ENCODE results near the gene PDCD2L. TPM values are rescaled to one million over a fixed set of nuclear protein-coding genes. Genes with fewer than 3 reads are reported as not detected.
"Not testable (repeated sequence)": the region's sequence is repeated elsewhere in the genome, so short reads cannot be mapped to it uniquely, and the experiment has no call there.

The PDCD2L gene
- total RNA-seq, 1 donor from 2014 or later, result 18.1 TPM

DNA sequence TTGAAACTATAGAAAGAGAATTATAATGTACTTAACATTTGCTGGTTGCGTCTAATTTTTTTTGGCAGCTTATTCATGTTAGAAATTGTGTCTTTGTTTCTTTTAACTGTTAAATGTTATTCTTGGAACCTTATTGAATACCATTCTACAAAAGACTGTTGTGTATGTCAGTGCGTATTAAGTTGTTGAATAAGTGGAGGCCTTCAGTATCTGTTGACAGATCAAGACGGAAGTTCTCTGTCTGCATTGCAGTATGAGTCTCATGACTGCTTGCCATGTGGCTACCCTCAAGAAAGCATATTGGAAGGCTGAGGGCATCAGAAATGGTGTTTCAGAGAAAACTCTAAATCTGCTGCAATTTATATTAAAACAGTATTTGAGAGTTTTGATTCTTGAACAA is 32.5 kb downstream of the PDCD2L start:
- Mint-ChIP-seq H3K4me3 (ENCODE audit: low read depth) (no peak overlapping the region), H3K9me3 (ENCODE audit: low read depth) (no peaks in the 10 kb centered on the region), H3K27ac (no peak overlapping the region), H3K27me3 (no peaks in the 10 kb centered on the region), H3K4me1 (ENCODE audit: low read depth) (no peaks in the 10 kb centered on the region), H3K36me3 (ENCODE audit: insufficient read depth) (peaks cover 16% of the 10 kb centered on the region)
- TF ChIP-seq, protein P1, sequence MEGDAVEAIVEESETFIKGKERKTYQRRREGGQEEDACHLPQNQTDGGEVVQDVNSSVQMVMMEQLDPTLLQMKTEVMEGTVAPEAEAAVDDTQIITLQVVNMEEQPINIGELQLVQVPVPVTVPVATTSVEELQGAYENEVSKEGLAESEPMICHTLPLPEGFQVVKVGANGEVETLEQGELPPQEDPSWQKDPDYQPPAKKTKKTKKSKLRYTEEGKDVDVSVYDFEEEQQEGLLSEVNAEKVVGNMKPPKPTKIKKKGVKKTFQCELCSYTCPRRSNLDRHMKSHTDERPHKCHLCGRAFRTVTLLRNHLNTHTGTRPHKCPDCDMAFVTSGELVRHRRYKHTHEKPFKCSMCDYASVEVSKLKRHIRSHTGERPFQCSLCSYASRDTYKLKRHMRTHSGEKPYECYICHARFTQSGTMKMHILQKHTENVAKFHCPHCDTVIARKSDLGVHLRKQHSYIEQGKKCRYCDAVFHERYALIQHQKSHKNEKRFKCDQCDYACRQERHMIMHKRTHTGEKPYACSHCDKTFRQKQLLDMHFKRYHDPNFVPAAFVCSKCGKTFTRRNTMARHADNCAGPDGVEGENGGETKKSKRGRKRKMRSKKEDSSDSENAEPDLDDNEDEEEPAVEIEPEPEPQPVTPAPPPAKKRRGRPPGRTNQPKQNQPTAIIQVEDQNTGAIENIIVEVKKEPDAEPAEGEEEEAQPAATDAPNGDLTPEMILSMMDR (IDR thresholded peaks at IDR 0.05; ENCODE audit: unreplicated experiment), result no peak
- no peak for DNase-seq (ENCODE audit: low spot score, unreplicated experiment)

GRCh38 chr19:34448191-34448590 is 44.0 kb downstream of the PDCD2L start:
- H3K9me3 Mint-ChIP-seq (ENCODE audit: low read depth), result no peaks in the 10 kb centered on the region
- no peak for DNase-seq (ENCODE audit: low spot score, unreplicated experiment)
- H3K27ac Mint-ChIP-seq, result no peak overlapping the region
- H3K4me3 Mint-ChIP-seq (ENCODE audit: low read depth), result no peak overlapping the region
- peaks cover 41% of the 10 kb centered on the region for H3K36me3 Mint-ChIP-seq (ENCODE audit: insufficient read depth)
- no peaks in the 10 kb centered on the region for H3K4me1 Mint-ChIP-seq (ENCODE audit: low read depth)
- TF ChIP-seq, protein P1 (IDR thresholded peaks at IDR 0.05; ENCODE audit: unreplicated experiment), result no peak
- H3K27me3 Mint-ChIP-seq, result no peaks in the 10 kb centered on the region

DNA sequence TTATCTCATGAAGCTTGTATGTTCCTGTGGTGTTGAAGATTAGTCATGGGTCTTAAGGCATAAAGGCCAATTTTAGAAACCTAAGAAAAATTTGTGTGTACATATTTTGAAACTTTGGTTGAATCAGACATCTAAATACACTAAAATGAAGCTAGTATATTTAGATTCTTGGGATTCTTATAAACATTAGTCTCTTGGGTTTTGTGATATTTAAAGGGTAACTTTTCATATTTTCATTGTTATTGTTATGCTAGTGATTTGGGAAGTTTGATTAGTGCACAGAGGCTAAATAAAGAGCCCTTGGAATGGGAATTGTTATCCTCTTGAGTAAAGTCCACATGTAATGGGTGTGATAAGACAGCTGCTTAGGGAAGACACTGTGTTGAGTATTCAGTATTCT is 48.5 kb downstream of the PDCD2L start:
- TF ChIP-seq, protein P1 (IDR thresholded peaks at IDR 0.05; ENCODE audit: unreplicated experiment), result no peak
- DNase-seq (ENCODE audit: low spot score, unreplicated experiment), result no peak
- Mint-ChIP-seq H3K4me1 (ENCODE audit: low read depth) (no peaks in the 10 kb centered on the region), H3K27ac (no peak overlapping the region), H3K27me3 (no peaks in the 10 kb centered on the region), H3K36me3 (ENCODE audit: insufficient read depth) (peaks cover 41% of the 10 kb centered on the region), H3K4me3 (ENCODE audit: low read depth) (no peak overlapping the region), H3K9me3 (ENCODE audit: low read depth) (no peaks in the 10 kb centered on the region)

GRCh38 chr19:34454091-34454490 is 49.9 kb downstream of the PDCD2L start:
- Mint-ChIP-seq H3K9me3 (ENCODE audit: low read depth) (no peaks in the 10 kb centered on the region), H3K36me3 (ENCODE audit: insufficient read depth) (peaks cover 37% of the 10 kb centered on the region), H3K4me3 (ENCODE audit: low read depth) (no peak overlapping the region), H3K4me1 (ENCODE audit: low read depth) (peaks cover 2% of the 10 kb centered on the region), H3K27me3 (no peaks in the 10 kb centered on the region), H3K27ac (no peak overlapping the region)
- DNase-seq (ENCODE audit: low spot score, unreplicated experiment), result no peak
- TF ChIP-seq, protein P1 (IDR thresholded peaks at IDR 0.05; ENCODE audit: unreplicated experiment), result no peak

DNA sequence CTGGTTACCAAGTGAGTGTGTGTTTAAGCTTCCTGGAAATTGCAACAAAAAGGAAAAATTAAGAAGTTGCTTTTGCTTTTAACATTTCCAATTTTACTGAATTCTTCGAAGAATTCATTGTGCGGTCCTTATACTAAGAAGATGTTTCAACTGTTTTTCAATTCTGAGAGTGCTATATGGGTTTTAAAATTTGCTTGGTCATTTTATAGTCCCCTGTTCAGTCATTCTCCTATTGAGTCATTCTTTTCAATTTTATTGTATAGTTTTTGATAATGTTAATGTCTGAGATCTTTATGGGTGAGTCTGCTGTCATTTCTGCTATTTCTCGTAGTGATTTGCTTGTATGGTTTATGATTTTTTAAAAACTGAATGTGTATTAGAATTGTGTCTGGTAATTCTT is 50.5 kb downstream of the PDCD2L start:
- DNase-seq (ENCODE audit: low spot score, unreplicated experiment), result no peak
- peaks cover 32% of the 10 kb centered on the region for H3K36me3 Mint-ChIP-seq (ENCODE audit: insufficient read depth)
- no peaks in the 10 kb centered on the region for H3K9me3 Mint-ChIP-seq (ENCODE audit: low read depth)
- TF ChIP-seq, protein P1 (IDR thresholded peaks at IDR 0.05; ENCODE audit: unreplicated experiment), result no peak
- no peaks in the 10 kb centered on the region for H3K27me3 Mint-ChIP-seq
- no peak overlapping the region for H3K27ac Mint-ChIP-seq
- peaks cover 7% of the 10 kb centered on the region for H3K4me1 Mint-ChIP-seq (ENCODE audit: low read depth)
- H3K4me3 Mint-ChIP-seq (ENCODE audit: low read depth), result no peak overlapping the region

- H3K27ac Mint-ChIP-seq; DNase-seq (ENCODE audit: low spot score, unreplicated experiment); H3K9me3 Mint-ChIP-seq (ENCODE audit: low read depth); H3K27me3 Mint-ChIP-seq; H3K4me3 Mint-ChIP-seq (ENCODE audit: low read depth): not testable (repeated sequence)
- Mint-ChIP-seq H3K36me3 (ENCODE audit: insufficient read depth) (peaks cover 34% of the 10 kb centered on the region), H3K4me1 (ENCODE audit: low read depth) (peaks cover 13% of the 10 kb centered on the region)
Measured at GRCh38 chr19:34455783-34456480, 51.7 kb downstream of the PDCD2L start.

Measured in progenitor cell of endocrine pancreas (in vitro differentiated cells).